ENCODE measurements around the gene RPRD1B. TPM values are rescaled to one million over a fixed set of nuclear protein-coding genes. Genes with fewer than 3 reads are reported as not detected.

RPRD1B gene
- total and polyA plus RNA-seq, 2 experiments from 2014 or later, result 7.3 to 24.3 TPM

- Mint-ChIP-seq H3K9me3 (no peaks in the 10 kb centered on the region), H3K36me3 (ENCODE audit: low read depth) (peaks cover 46% of the 10 kb centered on the region), H3K27ac (no peak overlapping the region), H3K4me1 (peaks cover 12% of the 10 kb centered on the region), H3K27me3 (ENCODE audit: insufficient read depth, low read depth, poor library complexity) (peaks cover 2% of the 10 kb centered on the region), H3K4me3 (no peak overlapping the region)
- Histone ChIP-seq H3F3A (replicated peaks; ENCODE audit: low read depth) (no peaks in the 10 kb centered on the region), H3K27ac (ENCODE audit: low read depth) (no peak overlapping the region; the same call in 1 of the 2 replicates), H4K20me1 (replicated peaks; ENCODE audit: insufficient read depth) (peaks cover 15% of the 10 kb centered on the region; the same call in 1 of the 2 replicates), H3K4me3 (no peak overlapping the region), H3K9me2 (ENCODE audit: insufficient read depth) (no peaks in the 10 kb centered on the region), H3K4me1 (ENCODE audit: insufficient read depth) (no peaks in the 10 kb centered on the region), H3K79me2 (replicated peaks; ENCODE audit: insufficient read depth) (peaks cover 18% of the 10 kb centered on the region), H3K36me3 (ENCODE audit: insufficient read depth) (peaks cover 6% of the 10 kb centered on the region), H2AFZ (no peak overlapping the region), H3K4me2 (no peak overlapping the region), H3K27me3 (ENCODE audit: insufficient read depth) (no peaks in the 10 kb centered on the region)
- DNase-seq (ENCODE audit: low spot score) (no peak), ATAC-seq (no peak)
- TF ChIP-seq CREB1 (CRISPR knock-in tag; IDR thresholded peaks at IDR 0.05; ENCODE audit: low read depth), result no peak
- TF ChIP-seq ZNF331 (CRISPR knock-in tag; IDR thresholded peaks at IDR 0.05; ENCODE audit: low read depth), result no peak
- TF ChIP-seq, protein P1, sequence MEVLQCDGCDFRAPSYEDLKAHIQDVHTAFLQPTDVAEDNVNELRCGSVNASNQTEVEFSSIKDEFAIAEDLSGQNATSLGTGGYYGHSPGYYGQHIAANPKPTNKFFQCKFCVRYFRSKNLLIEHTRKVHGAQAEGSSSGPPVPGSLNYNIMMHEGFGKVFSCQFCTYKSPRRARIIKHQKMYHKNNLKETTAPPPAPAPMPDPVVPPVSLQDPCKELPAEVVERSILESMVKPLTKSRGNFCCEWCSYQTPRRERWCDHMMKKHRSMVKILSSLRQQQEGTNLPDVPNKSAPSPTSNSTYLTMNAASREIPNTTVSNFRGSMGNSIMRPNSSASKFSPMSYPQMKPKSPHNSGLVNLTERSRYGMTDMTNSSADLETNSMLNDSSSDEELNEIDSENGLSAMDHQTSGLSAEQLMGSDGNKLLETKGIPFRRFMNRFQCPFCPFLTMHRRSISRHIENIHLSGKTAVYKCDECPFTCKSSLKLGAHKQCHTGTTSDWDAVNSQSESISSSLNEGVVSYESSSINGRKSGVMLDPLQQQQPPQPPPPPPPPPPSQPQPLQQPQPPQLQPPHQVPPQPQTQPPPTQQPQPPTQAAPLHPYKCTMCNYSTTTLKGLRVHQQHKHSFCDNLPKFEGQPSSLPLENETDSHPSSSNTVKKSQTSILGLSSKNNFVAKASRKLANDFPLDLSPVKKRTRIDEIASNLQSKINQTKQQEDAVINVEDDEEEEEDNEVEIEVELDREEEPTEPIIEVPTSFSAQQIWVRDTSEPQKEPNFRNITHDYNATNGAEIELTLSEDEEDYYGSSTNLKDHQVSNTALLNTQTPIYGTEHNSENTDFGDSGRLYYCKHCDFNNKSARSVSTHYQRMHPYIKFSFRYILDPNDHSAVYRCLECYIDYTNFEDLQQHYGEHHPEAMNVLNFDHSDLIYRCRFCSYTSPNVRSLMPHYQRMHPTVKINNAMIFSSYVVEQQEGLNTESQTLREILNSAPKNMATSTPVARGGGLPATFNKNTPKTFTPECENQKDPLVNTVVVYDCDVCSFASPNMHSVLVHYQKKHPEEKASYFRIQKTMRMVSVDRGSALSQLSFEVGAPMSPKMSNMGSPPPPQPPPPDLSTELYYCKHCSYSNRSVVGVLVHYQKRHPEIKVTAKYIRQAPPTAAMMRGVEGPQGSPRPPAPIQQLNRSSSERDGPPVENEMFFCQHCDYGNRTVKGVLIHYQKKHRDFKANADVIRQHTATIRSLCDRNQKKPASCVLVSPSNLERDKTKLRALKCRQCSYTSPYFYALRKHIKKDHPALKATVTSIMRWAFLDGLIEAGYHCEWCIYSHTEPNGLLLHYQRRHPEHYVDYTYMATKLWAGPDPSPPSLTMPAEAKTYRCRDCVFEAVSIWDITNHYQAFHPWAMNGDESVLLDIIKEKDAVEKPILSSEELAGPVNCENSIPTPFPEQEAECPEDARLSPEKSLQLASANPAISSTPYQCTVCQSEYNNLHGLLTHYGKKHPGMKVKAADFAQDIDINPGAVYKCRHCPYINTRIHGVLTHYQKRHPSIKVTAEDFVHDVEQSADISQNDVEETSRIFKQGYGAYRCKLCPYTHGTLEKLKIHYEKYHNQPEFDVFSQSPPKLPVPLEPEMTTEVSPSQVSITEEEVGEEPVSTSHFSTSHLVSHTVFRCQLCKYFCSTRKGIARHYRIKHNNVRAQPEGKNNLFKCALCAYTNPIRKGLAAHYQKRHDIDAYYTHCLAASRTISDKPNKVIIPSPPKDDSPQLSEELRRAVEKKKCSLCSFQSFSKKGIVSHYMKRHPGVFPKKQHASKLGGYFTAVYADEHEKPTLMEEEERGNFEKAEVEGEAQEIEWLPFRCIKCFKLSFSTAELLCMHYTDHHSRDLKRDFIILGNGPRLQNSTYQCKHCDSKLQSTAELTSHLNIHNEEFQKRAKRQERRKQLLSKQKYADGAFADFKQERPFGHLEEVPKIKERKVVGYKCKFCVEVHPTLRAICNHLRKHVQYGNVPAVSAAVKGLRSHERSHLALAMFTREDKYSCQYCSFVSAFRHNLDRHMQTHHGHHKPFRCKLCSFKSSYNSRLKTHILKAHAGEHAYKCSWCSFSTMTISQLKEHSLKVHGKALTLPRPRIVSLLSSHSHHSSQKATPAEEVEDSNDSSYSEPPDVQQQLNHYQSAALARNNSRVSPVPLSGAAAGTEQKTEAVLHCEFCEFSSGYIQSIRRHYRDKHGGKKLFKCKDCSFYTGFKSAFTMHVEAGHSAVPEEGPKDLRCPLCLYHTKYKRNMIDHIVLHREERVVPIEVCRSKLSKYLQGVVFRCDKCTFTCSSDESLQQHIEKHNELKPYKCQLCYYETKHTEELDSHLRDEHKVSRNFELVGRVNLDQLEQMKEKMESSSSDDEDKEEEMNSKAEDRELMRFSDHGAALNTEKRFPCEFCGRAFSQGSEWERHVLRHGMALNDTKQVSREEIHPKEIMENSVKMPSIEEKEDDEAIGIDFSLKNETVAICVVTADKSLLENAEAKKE (CRISPR knock-in tag; IDR thresholded peaks at IDR 0.05), result no peak
- no peak for TF ChIP-seq JUNB (IDR thresholded peaks at IDR 0.05; ENCODE audit: unreplicated experiment)
- no peak for TF ChIP-seq STAT1 (IDR thresholded peaks at IDR 0.05; ENCODE audit: unreplicated experiment)
- TF ChIP-seq, protein P2, sequence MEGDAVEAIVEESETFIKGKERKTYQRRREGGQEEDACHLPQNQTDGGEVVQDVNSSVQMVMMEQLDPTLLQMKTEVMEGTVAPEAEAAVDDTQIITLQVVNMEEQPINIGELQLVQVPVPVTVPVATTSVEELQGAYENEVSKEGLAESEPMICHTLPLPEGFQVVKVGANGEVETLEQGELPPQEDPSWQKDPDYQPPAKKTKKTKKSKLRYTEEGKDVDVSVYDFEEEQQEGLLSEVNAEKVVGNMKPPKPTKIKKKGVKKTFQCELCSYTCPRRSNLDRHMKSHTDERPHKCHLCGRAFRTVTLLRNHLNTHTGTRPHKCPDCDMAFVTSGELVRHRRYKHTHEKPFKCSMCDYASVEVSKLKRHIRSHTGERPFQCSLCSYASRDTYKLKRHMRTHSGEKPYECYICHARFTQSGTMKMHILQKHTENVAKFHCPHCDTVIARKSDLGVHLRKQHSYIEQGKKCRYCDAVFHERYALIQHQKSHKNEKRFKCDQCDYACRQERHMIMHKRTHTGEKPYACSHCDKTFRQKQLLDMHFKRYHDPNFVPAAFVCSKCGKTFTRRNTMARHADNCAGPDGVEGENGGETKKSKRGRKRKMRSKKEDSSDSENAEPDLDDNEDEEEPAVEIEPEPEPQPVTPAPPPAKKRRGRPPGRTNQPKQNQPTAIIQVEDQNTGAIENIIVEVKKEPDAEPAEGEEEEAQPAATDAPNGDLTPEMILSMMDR (conservative IDR thresholded peaks at IDR 0.05; ENCODE audit: low read depth in 2 of 2), result no peak
- no peak for TF ChIP-seq ZNF114 (CRISPR knock-in tag; IDR thresholded peaks at IDR 0.05)
These were observed 39.4 kb downstream of the RPRD1B start for GRCh38 chr20:38072898-38073297.
